ENCODE measurements around the gene BBS9.
"Not testable (repeated sequence)": the region's sequence is repeated elsewhere in the genome, so short reads cannot be mapped to it uniquely, and the experiment has no call there.

BBS9 gene

GRCh38 chr7:33425929-33426678 is 296.7 kb downstream of the BBS9 start:
- DNase-seq (ENCODE audit: low read depth, low spot score): no peak

GRCh38 chr7:33428415-33428814 is 299.1 kb downstream of the BBS9 start:
- no peak for DNase-seq (ENCODE audit: low read depth, low spot score)

- no peak for DNase-seq (ENCODE audit: low read depth, low spot score)
Measured at GRCh38 chr7:33431543-33431942, 302.2 kb downstream of the BBS9 start.

GRCh38 chr7:33432821-33433220 is 303.5 kb downstream of the BBS9 start:
- no peak for DNase-seq (ENCODE audit: low read depth, low spot score)

- no peak for DNase-seq (ENCODE audit: low read depth, low spot score)
Measured at GRCh38 chr7:33433357-33433756, 304.0 kb downstream of the BBS9 start.

GRCh38 chr7:33444511-33444910 is 315.1 kb downstream of the BBS9 start:
- DNase-seq (ENCODE audit: low read depth, low spot score): no peak

GRCh38 chr7:33446551-33446950 is 317.2 kb downstream of the BBS9 start:
- DNase-seq (ENCODE audit: low read depth, low spot score): no peak

- DNase-seq (ENCODE audit: low read depth, low spot score): no peak
Measured at GRCh38 chr7:33448035-33448434, 318.7 kb downstream of the BBS9 start.

GRCh38 chr7:33449847-33450246 is 320.5 kb downstream of the BBS9 start:
- no peak for DNase-seq (ENCODE audit: low read depth, low spot score)

- no peak for DNase-seq (ENCODE audit: low read depth, low spot score)
Measured at GRCh38 chr7:33452805-33453502, 323.6 kb downstream of the BBS9 start.

GRCh38 chr7:33457039-33457438 is 327.7 kb downstream of the BBS9 start:
- DNase-seq (ENCODE audit: low read depth, low spot score): no peak

GRCh38 chr7:33458581-33458980 is 329.2 kb downstream of the BBS9 start:
- DNase-seq (ENCODE audit: low read depth, low spot score): no peak

GRCh38 chr7:33459340-33459751 is 330.0 kb downstream of the BBS9 start:
- peak; percentile 70 for DNase-seq (ENCODE audit: low read depth, low spot score)

- no peak for DNase-seq (ENCODE audit: low read depth, low spot score)
Measured at GRCh38 chr7:33463131-33463530, 333.8 kb downstream of the BBS9 start.

GRCh38 chr7:33466203-33466602 is 336.8 kb downstream of the BBS9 start:
- no peak for DNase-seq (ENCODE audit: low read depth, low spot score)

GRCh38 chr7:33471636-33472242 is 342.4 kb downstream of the BBS9 start:
- DNase-seq (ENCODE audit: low read depth, low spot score): no peak

GRCh38 chr7:33472348-33473025 is 343.1 kb downstream of the BBS9 start:
- DNase-seq (ENCODE audit: low read depth, low spot score): no peak

- DNase-seq (ENCODE audit: low read depth, low spot score): no peak
Measured at GRCh38 chr7:33477719-33478480, 348.5 kb downstream of the BBS9 start.

GRCh38 chr7:33484476-33484875 is 355.1 kb downstream of the BBS9 start:
- not testable (repeated sequence) for DNase-seq (ENCODE audit: low read depth, low spot score)

GRCh38 chr7:33485747-33486493 is 356.6 kb downstream of the BBS9 start:
- DNase-seq (ENCODE audit: low read depth, low spot score): no peak

- DNase-seq (ENCODE audit: low read depth, low spot score): no peak
Measured at GRCh38 chr7:33486633-33487032, 357.3 kb downstream of the BBS9 start.
